DOHH2 (cell line): Measurements from ENCODE around the gene CHD6.

Source experiments
- EZH2phosphoT487 ChIP-seq: fragments of 200-600 bp; sonication (generic); IDR thresholded peaks from 2 replicates; pipeline ENCODE4 v1.6.1; 2017; ENCODE audit warnings: borderline replicate concordance, mild to moderate bottlenecking, antibody characterized with exemption, low read length, moderate library complexity, mixed read lengths
- TF ChIP-seq, protein P1 (sequence below): fragments of 200-600 bp; sonication (generic); IDR thresholded peaks from one replicate; pipeline ENCODE4 v1.5.1; 2014; ENCODE audit warnings: antibody characterized with exemption, mild to moderate bottlenecking, low read depth, low read length; ENCODE audit not compliant: poor library complexity, severe bottlenecking

DNA sequence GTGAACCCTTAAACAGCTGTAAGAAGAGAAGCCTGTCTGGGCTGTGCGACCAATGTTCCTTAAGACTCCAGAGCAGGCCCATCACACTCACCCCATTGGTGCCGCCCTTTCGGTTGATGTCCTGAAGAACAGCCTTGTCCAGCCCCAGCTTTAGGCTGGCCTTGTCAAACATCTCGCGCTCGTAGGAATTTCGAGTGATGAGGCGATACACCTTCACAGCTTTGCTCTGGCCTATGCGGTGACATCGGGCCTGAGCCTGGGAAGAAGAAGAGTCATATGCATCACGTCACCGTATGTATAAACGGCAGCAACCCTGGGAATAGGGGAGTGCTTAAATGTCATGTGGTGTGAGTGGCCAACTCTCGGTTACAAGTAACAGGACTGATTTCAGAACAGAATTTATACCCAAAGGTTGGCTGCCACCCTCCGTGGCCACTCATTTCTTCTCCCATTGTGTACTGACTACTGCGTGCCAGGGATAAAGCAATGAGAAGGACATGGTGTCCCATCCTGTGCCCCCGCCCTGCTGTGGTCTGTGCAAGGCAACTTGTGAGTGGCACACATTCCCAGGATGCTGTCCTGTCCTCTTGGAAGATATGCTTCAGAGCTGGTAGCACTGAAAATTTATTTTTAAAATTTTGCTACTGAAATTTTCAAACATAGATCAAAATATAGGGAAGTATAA, 160.9 kb downstream of the CHD6 start:
- TF ChIP-seq, protein P1, sequence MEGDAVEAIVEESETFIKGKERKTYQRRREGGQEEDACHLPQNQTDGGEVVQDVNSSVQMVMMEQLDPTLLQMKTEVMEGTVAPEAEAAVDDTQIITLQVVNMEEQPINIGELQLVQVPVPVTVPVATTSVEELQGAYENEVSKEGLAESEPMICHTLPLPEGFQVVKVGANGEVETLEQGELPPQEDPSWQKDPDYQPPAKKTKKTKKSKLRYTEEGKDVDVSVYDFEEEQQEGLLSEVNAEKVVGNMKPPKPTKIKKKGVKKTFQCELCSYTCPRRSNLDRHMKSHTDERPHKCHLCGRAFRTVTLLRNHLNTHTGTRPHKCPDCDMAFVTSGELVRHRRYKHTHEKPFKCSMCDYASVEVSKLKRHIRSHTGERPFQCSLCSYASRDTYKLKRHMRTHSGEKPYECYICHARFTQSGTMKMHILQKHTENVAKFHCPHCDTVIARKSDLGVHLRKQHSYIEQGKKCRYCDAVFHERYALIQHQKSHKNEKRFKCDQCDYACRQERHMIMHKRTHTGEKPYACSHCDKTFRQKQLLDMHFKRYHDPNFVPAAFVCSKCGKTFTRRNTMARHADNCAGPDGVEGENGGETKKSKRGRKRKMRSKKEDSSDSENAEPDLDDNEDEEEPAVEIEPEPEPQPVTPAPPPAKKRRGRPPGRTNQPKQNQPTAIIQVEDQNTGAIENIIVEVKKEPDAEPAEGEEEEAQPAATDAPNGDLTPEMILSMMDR = no peak
- no peak for TF ChIP-seq EZH2phosphoT487
